GM10248 (cell line): ENCODE measurements around the gene RBM38.
"Not testable (repeated sequence)": the region's sequence is repeated elsewhere in the genome, so short reads cannot be mapped to it uniquely, and the experiment has no call there.

Source experiments
- CTCF ChIA-PET: fragments of 300-600 bp; sonication (Branson Sonifier 250); formaldehyde crosslinking; extraction: SDS; loops from one replicate; lab custom pipeline; 2021; ENCODE audit warnings: antibody characterized with exemption; lab: Yijun Ruan, JAX
- POLR2A ChIA-PET: fragments of 350-650 bp; sonication (Branson Sonifier 250); formaldehyde crosslinking; extraction: SDS; loops from one replicate; lab custom pipeline; 2020; ENCODE audit warnings: antibody characterized with exemption; lab: Yijun Ruan, JAX
- DNase-seq: peaks from one replicate; pipeline ENCODE4 v3.0.0; 2012; ENCODE audit errors: extremely low spot score
- CTCF ChIP-seq: IDR thresholded peaks from 2 replicates; pipeline ENCODE4 v1.5.1; 2012; ENCODE audit warnings: mild to moderate bottlenecking, low read depth; ENCODE audit errors: extremely low read depth, missing control alignments, control extremely low read depth

The RBM38 gene

GRCh38 chr20:57350081-57350710 lies 41.0 kb upstream of the RBM38 start:
- CTCF ChIA-PET, result interaction anchor here (1.5 to 6.8 kb wide), 3 partner anchors 11 to 256 kb away, joined by 3 to 105 read pairs (median 36); partner anchors contain the start of gene SPO11
- POLR2A ChIA-PET, result no interaction called here
- DNase-seq, result no peak
- no peak for TF ChIP-seq CTCF

GRCh38 chr20:57350726-57351041 lies 40.5 kb upstream of the RBM38 start:
- POLR2A ChIA-PET, DNase-seq: not testable (repeated sequence)
- CTCF ChIA-PET, result interaction anchor here (6.8 kb wide), 1 partner anchor 257 kb away, joined by 105 read pairs; no protein-coding TSS in a partner anchor

GRCh38 chr20:57351042-57351783 lies 40.0 kb upstream of the RBM38 start, which contains the start of gene RAE1:
RAE1 (plus strand) TSS chr20:57351255; CDS start chr20:57354039, 2,784 bp downstream.
- TF ChIP-seq CTCF, result no peak
- DNase-seq, result peak; percentile 90
- ChIA-PET POLR2A (no interaction called here), CTCF (interaction anchor here (0.9 to 6.8 kb wide), 4 partner anchors 10 to 257 kb away, joined by 3 to 105 read pairs (median 5); no protein-coding TSS in a partner anchor)

GRCh38 chr20:57352305-57352704 lies 38.9 kb upstream of the RBM38 start:
- no peak for TF ChIP-seq CTCF
- CTCF ChIA-PET, result interaction anchor here (1.4 to 1.8 kb wide), 2 partner anchors 9 to 11 kb away, joined by 4 to 6 read pairs; no protein-coding TSS in a partner anchor
- no peak for DNase-seq
- POLR2A ChIA-PET, result no interaction called here

GRCh38 chr20:57353351-57353750 lies 37.8 kb upstream of the RBM38 start:
- no peak for TF ChIP-seq CTCF
- CTCF ChIA-PET, result interaction anchor here (1.3 kb wide), 1 partner anchor 10 kb away, joined by 4 read pairs; no protein-coding TSS in a partner anchor
- POLR2A ChIA-PET, result interaction anchor here (0.5 kb wide), 1 partner anchor 30 kb away, joined by 5 read pairs; no protein-coding TSS in a partner anchor

GRCh38 chr20:57361517-57361916 lies 29.7 kb upstream of the RBM38 start:
- ChIA-PET CTCF (interaction anchor here (1.4 to 2.5 kb wide), 4 partner anchors 10 to 29 kb away, joined by 3 to 9 read pairs (median 6); partner anchors contain the start of gene RAE1), POLR2A (no interaction called here)
- no peak for DNase-seq
- TF ChIP-seq CTCF, result no peak

More at GRCh38 chr20:57353351-57353750, 37.8 kb upstream of the RBM38 start:
- no peak for DNase-seq

GRCh38 chr20:57364451-57364850 lies 26.7 kb upstream of the RBM38 start:
- POLR2A ChIA-PET, result no interaction called here
- no peak for DNase-seq
- CTCF ChIA-PET, result interaction anchor here (1.9 kb wide), 1 partner anchor 12 kb away, joined by 4 read pairs; no protein-coding TSS in a partner anchor
- no peak for TF ChIP-seq CTCF
